Prostate gland (tissue), 1 donor: Measurements from ENCODE around the gene PEX14.

ENCODE experiments used
- POLR2A ChIP-seq: fragments of 450-650 bp; IDR thresholded peaks from one replicate; pipeline ENCODE4 v1.6.1; 2016; ENCODE audit warnings: antibody characterized with exemption, mild to moderate bottlenecking
- POLR2AphosphoS5 ChIP-seq: sonication (generic); formaldehyde crosslinking; IDR thresholded peaks from one replicate; pipeline ENCODE4 v1.6.1; 2017; ENCODE audit warnings: antibody characterized with exemption

GRCh38 chr1:10515301-10515975, 40.7 kb downstream of the PEX14 start:
- no peak for TF ChIP-seq POLR2AphosphoS5
- TF ChIP-seq POLR2A, result no peak
